H1 (cell line): ENCODE data around the gene PIGX. TPM values are rescaled to one million over a fixed set of nuclear protein-coding genes. Genes with fewer than 3 reads are reported as not detected.

ENCODE experiments used
- CTCF ChIA-PET: fragments of 300-600 bp; sonication (Branson Sonifier 250); formaldehyde crosslinking; loops from one replicate; lab custom pipeline; 2021; ENCODE audit not compliant: partially characterized antibody; lab: Charles Lee
- POLR2A ChIA-PET: fragments of 300-600 bp; sonication (Branson Sonifier 250); formaldehyde crosslinking; loops from one replicate; lab custom pipeline; 2021; ENCODE audit warnings: inconsistent platforms; ENCODE audit not compliant: partially characterized antibody; lab: Charles Lee
- DNase-seq, 2 experiments: peaks; one replicate each; pipeline versions ENCODE4 v3.0.0 to v3.0.0-alpha.2; 2010 to 2022; ENCODE audit warnings: low spot score in 2 of 2, low read depth in 1 of 2, mixed read lengths in 1 of 2
- FAIRE-seq: peaks from 2 replicates; lab custom pipeline; 2011; peaks lifted over from hg19 to GRCh38; lab: Jason Lieb, UNC
- H2AFZ ChIP-seq: 2 replicates; pipeline ENCODE4 v1.8.1; 2012; ENCODE audit warnings: low read length, inconsistent platforms
- H2AK5ac ChIP-seq: 2 replicates; pipeline ENCODE4 v1.6.1; 2013; ENCODE audit warnings: low read depth, low read length
- H2BK120ac ChIP-seq: replicated peaks from 2 replicates; pipeline ENCODE3; 2013; ENCODE audit warnings: low read depth, low read length, inconsistent platforms
- H2BK12ac ChIP-seq: 2 replicates; pipeline ENCODE4 v1.6.1; 2013; ENCODE audit warnings: low read depth, low read length
- H2BK15ac ChIP-seq: 2 replicates; pipeline ENCODE4 v1.6.1; 2013; ENCODE audit warnings: low read length
- H2BK20ac ChIP-seq: 2 replicates; pipeline ENCODE4 v1.6.1; 2013; ENCODE audit warnings: low read length
- H2BK5ac ChIP-seq: 2 replicates; pipeline ENCODE4 v1.6.1; 2013; ENCODE audit warnings: low read depth, low read length
- H3K14ac ChIP-seq: 2 replicates; pipeline ENCODE4 v1.6.1; 2013; ENCODE audit warnings: inconsistent platforms; ENCODE audit not compliant: insufficient read length
- H3K18ac ChIP-seq: 2 replicates; pipeline ENCODE4 v1.6.1; 2013; ENCODE audit warnings: low read length; ENCODE audit errors: extremely low read depth
- H3K23ac ChIP-seq: 2 replicates; pipeline ENCODE4 v1.6.1; 2013; ENCODE audit warnings: inconsistent platforms; ENCODE audit not compliant: insufficient read length
- H3K23me2 ChIP-seq: 2 replicates; pipeline ENCODE4 v1.6.1; 2013; ENCODE audit warnings: low read depth, low read length
- H3K27ac ChIP-seq: 2 replicates; pipeline ENCODE4 v1.6.1; 2011; ENCODE audit warnings: low read depth, low read length, inconsistent platforms
- H3K27me3 ChIP-seq, 4 experiments: replicated peaks in 1 of 4; 1 replicate in 1 of 4; 2 replicates in 3 of 4; pipeline versions ENCODE4 v1.6.1 to v1.8.1; 2011 to 2013; ENCODE audit warnings: low read length in 3 of 4, mild to moderate bottlenecking in 3 of 4, inconsistent platforms in 2 of 4, mixed read lengths in 2 of 4, moderate library complexity in 1 of 4; ENCODE audit not compliant: control insufficient read depth in 3 of 4, insufficient read depth in 3 of 4; ENCODE audit errors: extremely low read depth in 1 of 4
- H3K36me3 ChIP-seq, 4 experiments: 2 replicates each; pipeline versions ENCODE4 v1.6.1 to v1.8.1; 2011 to 2013; ENCODE audit warnings: mild to moderate bottlenecking in 4 of 4, low read length in 3 of 4, moderate library complexity in 2 of 4, control low read depth in 1 of 4, inconsistent platforms in 1 of 4; ENCODE audit not compliant: insufficient read depth in 4 of 4, control insufficient read depth in 2 of 4
- H3K4ac ChIP-seq: replicated peaks from 2 replicates; pipeline ENCODE3; 2013; ENCODE audit warnings: low read length, low read depth, mixed read lengths, inconsistent platforms; ENCODE audit not compliant: insufficient read length
- H3K4me1 ChIP-seq, 4 experiments: replicated peaks in 1 of 4; 1 replicate in 1 of 4; 2 replicates in 3 of 4; pipeline versions ENCODE4 v1.6.1 to v1.8.1; 2011 to 2013; ENCODE audit warnings: low read length in 3 of 4, inconsistent platforms in 2 of 4, mixed read lengths in 1 of 4; ENCODE audit not compliant: insufficient read depth in 4 of 4, control insufficient read depth in 3 of 4
- H3K4me2 ChIP-seq, 2 experiments: 2 replicates each; pipeline versions ENCODE4 v1.6.1 to v1.8.1; 2011 to 2013; ENCODE audit warnings: low read depth in 2 of 2, low read length in 2 of 2, control low read depth in 1 of 2, inconsistent platforms in 1 of 2, mild to moderate bottlenecking in 1 of 2; ENCODE audit not compliant: insufficient read depth in 1 of 2
- H3K4me3 ChIP-seq, 4 experiments: fragments of 200-600, 300-600 bp in 1 of 4; sonication (generic), shearing (Covaris generic), sonication (Bioruptor Twin) in 1 of 4; 2 replicates each; pipeline versions ENCODE4 v1.5.1 to v1.8.1; 2011 to 2016; ENCODE audit warnings: low read length in 4 of 4, low read depth in 3 of 4, control low read depth in 2 of 4, inconsistent platforms in 2 of 4, mild to moderate bottlenecking in 2 of 4, mixed read lengths in 1 of 4, moderate library complexity in 1 of 4; ENCODE audit not compliant: insufficient read depth in 2 of 4; ENCODE audit errors: extremely low read depth in 1 of 4
- H3K56ac ChIP-seq: replicated peaks from 2 replicates; pipeline ENCODE3; 2013; ENCODE audit warnings: low read depth, mild to moderate bottlenecking, mixed read lengths, low read length, inconsistent platforms; ENCODE audit not compliant: insufficient read length
- H3K79me1 ChIP-seq: 2 replicates; pipeline ENCODE4 v1.6.1; 2013; ENCODE audit warnings: low read depth, low read length, control low read depth
- H3K79me2 ChIP-seq, 2 experiments: 2 replicates each; pipeline versions ENCODE4 v1.6.1 to v1.8.1; 2012 to 2013; ENCODE audit warnings: low read length in 2 of 2, mild to moderate bottlenecking in 2 of 2, inconsistent platforms in 1 of 2; ENCODE audit not compliant: insufficient read depth in 2 of 2, control insufficient read depth in 1 of 2
- H3K9ac ChIP-seq, 4 experiments: replicated peaks in 1 of 4; 1 replicate in 1 of 4; 2 replicates in 3 of 4; pipeline versions ENCODE4 v1.6.1 to v1.8.1; 2011 to 2013; ENCODE audit warnings: low read depth in 3 of 4, low read length in 3 of 4, control low read depth in 2 of 4, mild to moderate bottlenecking in 2 of 4, moderate library complexity in 2 of 4, inconsistent platforms in 1 of 4; ENCODE audit errors: extremely low read depth in 1 of 4
- H3K9me3 ChIP-seq, 2 experiments: 2 replicates each; pipeline versions ENCODE4 v1.6.1 to v1.8.1; 2012 to 2013; ENCODE audit warnings: mild to moderate bottlenecking in 2 of 2, moderate library complexity in 2 of 2, control low read depth in 1 of 2, inconsistent platforms in 1 of 2, low read depth in 1 of 2, low read length in 1 of 2, mixed read lengths in 1 of 2; ENCODE audit not compliant: insufficient read depth in 2 of 2
- H4K20me1 ChIP-seq, 2 experiments: replicated peaks in 1 of 2; 2 replicates each; pipeline versions ENCODE3 to v1.8.1; 2011 to 2013; ENCODE audit warnings: inconsistent platforms in 2 of 2, low read length in 2 of 2, mild to moderate bottlenecking in 1 of 2; ENCODE audit not compliant: insufficient read depth in 2 of 2, control insufficient read depth in 1 of 2
- H4K5ac ChIP-seq: 2 replicates; pipeline ENCODE4 v1.6.1; 2013; ENCODE audit warnings: low read length, low read depth, mixed read lengths, inconsistent platforms; ENCODE audit not compliant: insufficient read length
- H4K8ac ChIP-seq: 2 replicates; pipeline ENCODE4 v1.8.0; 2013; ENCODE audit warnings: mild to moderate bottlenecking, moderate library complexity, low read length, inconsistent platforms; ENCODE audit not compliant: insufficient read depth; ENCODE audit errors: extremely low read depth
- H4K91ac ChIP-seq: replicated peaks from 2 replicates; pipeline ENCODE3; 2013; ENCODE audit warnings: low read length, mixed read lengths, inconsistent platforms; ENCODE audit not compliant: insufficient read length
- KDM1A ChIP-seq: fragments of 200-600, 300-600 bp; sonication (generic); IDR thresholded peaks from 2 replicates; pipeline ENCODE4 v1.7.1; 2016; ENCODE audit warnings: mild to moderate bottlenecking, low read length, borderline replicate concordance
- TEAD4 ChIP-seq: IDR thresholded peaks from 2 replicates; pipeline ENCODE4 v1.6.1; 2012; ENCODE audit warnings: low read depth, low read length, inconsistent platforms, mixed read lengths
- WGBS, 2 experiments: shearing (Covaris generic) in 1 of 2; methylation state at CpG; one replicate each; pipeline versions ENCODE4 v1.1.6 to v1.1.7; 2013 to 2015; ENCODE audit warnings: low lambda C conversion rate in 2 of 2, mixed read lengths in 2 of 2, inconsistent platforms in 1 of 2, low coverage in 1 of 2, missing lambda C conversion rate in 1 of 2; ENCODE audit not compliant: insufficient replicate concordance in 2 of 2, insufficient coverage in 1 of 2, insufficient read length in 1 of 2; ENCODE audit errors: extremely low coverage in 1 of 2, missing lambda C conversion rate in 1 of 2; 5-methylcytosine and 5-hydroxymethylcytosine counted together
- polyA plus RNA-seq, 7 experiments: library from polyadenylated mRNA; depleted of rRNA in 3 of 7; stranded (reverse) in 5 of 7; unstranded in 2 of 7; fragments of >200 nt in 5 of 7; fragments of 200-250 nt in 2 of 7; gene quantifications; 1 replicate in 5 of 7; 2 replicates in 1 of 7; 4 replicates in 1 of 7; pipeline versions ENCODE4 v1.2.1 to v1.2.3, GENCODE V29; 2011 to 2013; ENCODE audit warnings: missing spikeins in 2 of 7, mixed read lengths in 2 of 7
- total RNA-seq: library from RNA; stranded (reverse); fragmentation: NEBNext Ultra II Directional; extraction: Animal tissue kit (Norgen Biotek cat#: 25700); gene quantifications from 2 replicates; pipeline ENCODE4 v1.2.1, GENCODE V29; 2021

Gene PIGX
- total and polyA plus RNA-seq, 2 of the 8 experiments (the other 6 are each of a cell fraction or from before 2014, with no cell fraction given) = 7.0 to 14.9 TPM

GRCh38 chr3:196662711-196663571, 49.2 kb upstream of the PIGX start:
- FAIRE-seq = no peak

More at GRCh38 chr3:196662711-196663571, 49.2 kb upstream of the PIGX start:
- DNase-seq = no peak
- Histone ChIP-seq H2BK15ac (no peak overlapping the region; the same call in 1 of the 2 replicates), H2BK120ac (no peak overlapping the region), H3K36me3 (no peaks in the 10 kb centered on the region), H3K27me3 (no peaks in the 10 kb centered on the region), H3K9me3 (no peaks in the 10 kb centered on the region), H3K4me2 (no peak overlapping the region), H4K8ac (no peak overlapping the region), H3K27ac (no peak overlapping the region), H3K4me1 (peaks cover 0 to 8% (median 2%) of the 10 kb centered on the region in 4 experiments; a peak in 5 of 7 replicates), H4K5ac (no peak overlapping the region), H3K79me2 (no peaks in the 10 kb centered on the region), H3K4me3 (no peak overlapping the region), H3K18ac (no peak overlapping the region), H3K23me2 (no peaks in the 10 kb centered on the region), H3K79me1 (no peaks in the 10 kb centered on the region), H2AFZ (no peak overlapping the region), H3K56ac (no peak overlapping the region), H2BK5ac (no peak overlapping the region), H2BK12ac (no peak overlapping the region), H2AK5ac (no peak overlapping the region), H4K91ac (peak overlapping the region; percentile 29), H3K14ac (no peak overlapping the region), H3K23ac (no peak overlapping the region), H3K4ac (no peak overlapping the region), H4K20me1 (no peaks in the 10 kb centered on the region), H3K9ac (no peak overlapping the region), H2BK20ac (no peak overlapping the region)
- ChIA-PET POLR2A (interaction anchor here (1.6 to 2.0 kb wide), 2 partner anchors 30 to 77 kb away, joined by 3 to 6 read pairs; partner anchors contain the start of gene PAK2), CTCF (interaction anchor here (1.5 to 6.6 kb wide), 3 partner anchors 9 to 53 kb away, joined by 5 to 25 read pairs (median 7); no protein-coding TSS in a partner anchor)
- WGBS, 2 experiments = 93% methylated on average over 15 of the region's 15 CpGs; no CpG with 5 or more reads in 1 of the 2 experiments
- TF ChIP-seq KDM1A (no peak), TEAD4 (no peak)
